H1 (cell line): ENCODE measurements around the gene ZBTB45. TPM values are rescaled to one million over a fixed set of nuclear protein-coding genes. Genes with fewer than 3 reads are reported as not detected.

Experiments used
- CTCF ChIA-PET: fragments of 300-600 bp; sonication (Branson Sonifier 250); formaldehyde crosslinking; loops from one replicate; lab custom pipeline; 2021; ENCODE audit not compliant: partially characterized antibody; lab: Charles Lee
- POLR2A ChIA-PET: fragments of 300-600 bp; sonication (Branson Sonifier 250); formaldehyde crosslinking; loops from one replicate; lab custom pipeline; 2021; ENCODE audit warnings: inconsistent platforms; ENCODE audit not compliant: partially characterized antibody; lab: Charles Lee
- DNase-seq, 2 experiments: peaks; one replicate each; pipeline versions ENCODE4 v3.0.0 to v3.0.0-alpha.2; 2010 to 2022; ENCODE audit warnings: low spot score in 2 of 2, low read depth in 1 of 2, mixed read lengths in 1 of 2
- FAIRE-seq: peaks from 2 replicates; lab custom pipeline; 2011; peaks lifted over from hg19 to GRCh38; lab: Jason Lieb, UNC
- H2AFZ ChIP-seq: 2 replicates; pipeline ENCODE4 v1.8.1; 2012; ENCODE audit warnings: low read length, inconsistent platforms
- H2AK5ac ChIP-seq: 2 replicates; pipeline ENCODE4 v1.6.1; 2013; ENCODE audit warnings: low read depth, low read length
- H2BK120ac ChIP-seq: replicated peaks from 2 replicates; pipeline ENCODE3; 2013; ENCODE audit warnings: low read depth, low read length, inconsistent platforms
- H2BK12ac ChIP-seq: 2 replicates; pipeline ENCODE4 v1.6.1; 2013; ENCODE audit warnings: low read depth, low read length
- H2BK15ac ChIP-seq: 2 replicates; pipeline ENCODE4 v1.6.1; 2013; ENCODE audit warnings: low read length
- H2BK20ac ChIP-seq: 2 replicates; pipeline ENCODE4 v1.6.1; 2013; ENCODE audit warnings: low read length
- H2BK5ac ChIP-seq: 2 replicates; pipeline ENCODE4 v1.6.1; 2013; ENCODE audit warnings: low read depth, low read length
- H3K14ac ChIP-seq: 2 replicates; pipeline ENCODE4 v1.6.1; 2013; ENCODE audit warnings: inconsistent platforms; ENCODE audit not compliant: insufficient read length
- H3K18ac ChIP-seq: 2 replicates; pipeline ENCODE4 v1.6.1; 2013; ENCODE audit warnings: low read length; ENCODE audit errors: extremely low read depth
- H3K23ac ChIP-seq: 2 replicates; pipeline ENCODE4 v1.6.1; 2013; ENCODE audit warnings: inconsistent platforms; ENCODE audit not compliant: insufficient read length
- H3K23me2 ChIP-seq: 2 replicates; pipeline ENCODE4 v1.6.1; 2013; ENCODE audit warnings: low read depth, low read length
- H3K27ac ChIP-seq: 2 replicates; pipeline ENCODE4 v1.6.1; 2011; ENCODE audit warnings: low read depth, low read length, inconsistent platforms
- H3K27me3 ChIP-seq, 4 experiments: replicated peaks in 1 of 4; 1 replicate in 1 of 4; 2 replicates in 3 of 4; pipeline versions ENCODE4 v1.6.1 to v1.8.1; 2011 to 2013; ENCODE audit warnings: low read length in 3 of 4, mild to moderate bottlenecking in 3 of 4, inconsistent platforms in 2 of 4, mixed read lengths in 2 of 4, moderate library complexity in 1 of 4; ENCODE audit not compliant: control insufficient read depth in 3 of 4, insufficient read depth in 3 of 4; ENCODE audit errors: extremely low read depth in 1 of 4
- H3K36me3 ChIP-seq, 4 experiments: 2 replicates each; pipeline versions ENCODE4 v1.6.1 to v1.8.1; 2011 to 2013; ENCODE audit warnings: mild to moderate bottlenecking in 4 of 4, low read length in 3 of 4, moderate library complexity in 2 of 4, control low read depth in 1 of 4, inconsistent platforms in 1 of 4; ENCODE audit not compliant: insufficient read depth in 4 of 4, control insufficient read depth in 2 of 4
- H3K4ac ChIP-seq: replicated peaks from 2 replicates; pipeline ENCODE3; 2013; ENCODE audit warnings: low read length, low read depth, mixed read lengths, inconsistent platforms; ENCODE audit not compliant: insufficient read length
- H3K4me1 ChIP-seq, 4 experiments: replicated peaks in 1 of 4; 1 replicate in 1 of 4; 2 replicates in 3 of 4; pipeline versions ENCODE4 v1.6.1 to v1.8.1; 2011 to 2013; ENCODE audit warnings: low read length in 3 of 4, inconsistent platforms in 2 of 4, mixed read lengths in 1 of 4; ENCODE audit not compliant: insufficient read depth in 4 of 4, control insufficient read depth in 3 of 4
- H3K4me2 ChIP-seq, 2 experiments: 2 replicates each; pipeline versions ENCODE4 v1.6.1 to v1.8.1; 2011 to 2013; ENCODE audit warnings: low read depth in 2 of 2, low read length in 2 of 2, control low read depth in 1 of 2, inconsistent platforms in 1 of 2, mild to moderate bottlenecking in 1 of 2; ENCODE audit not compliant: insufficient read depth in 1 of 2
- H3K4me3 ChIP-seq, 4 experiments: fragments of 200-600, 300-600 bp in 1 of 4; sonication (generic), shearing (Covaris generic), sonication (Bioruptor Twin) in 1 of 4; 2 replicates each; pipeline versions ENCODE4 v1.5.1 to v1.8.1; 2011 to 2016; ENCODE audit warnings: low read length in 4 of 4, low read depth in 3 of 4, control low read depth in 2 of 4, inconsistent platforms in 2 of 4, mild to moderate bottlenecking in 2 of 4, mixed read lengths in 1 of 4, moderate library complexity in 1 of 4; ENCODE audit not compliant: insufficient read depth in 2 of 4; ENCODE audit errors: extremely low read depth in 1 of 4
- H3K56ac ChIP-seq: replicated peaks from 2 replicates; pipeline ENCODE3; 2013; ENCODE audit warnings: low read depth, mild to moderate bottlenecking, mixed read lengths, low read length, inconsistent platforms; ENCODE audit not compliant: insufficient read length
- H3K79me1 ChIP-seq: 2 replicates; pipeline ENCODE4 v1.6.1; 2013; ENCODE audit warnings: low read depth, low read length, control low read depth
- H3K79me2 ChIP-seq, 2 experiments: 2 replicates each; pipeline versions ENCODE4 v1.6.1 to v1.8.1; 2012 to 2013; ENCODE audit warnings: low read length in 2 of 2, mild to moderate bottlenecking in 2 of 2, inconsistent platforms in 1 of 2; ENCODE audit not compliant: insufficient read depth in 2 of 2, control insufficient read depth in 1 of 2
- H3K9ac ChIP-seq, 4 experiments: replicated peaks in 1 of 4; 1 replicate in 1 of 4; 2 replicates in 3 of 4; pipeline versions ENCODE4 v1.6.1 to v1.8.1; 2011 to 2013; ENCODE audit warnings: low read depth in 3 of 4, low read length in 3 of 4, control low read depth in 2 of 4, mild to moderate bottlenecking in 2 of 4, moderate library complexity in 2 of 4, inconsistent platforms in 1 of 4; ENCODE audit errors: extremely low read depth in 1 of 4
- H3K9me3 ChIP-seq, 2 experiments: 2 replicates each; pipeline versions ENCODE4 v1.6.1 to v1.8.1; 2012 to 2013; ENCODE audit warnings: mild to moderate bottlenecking in 2 of 2, moderate library complexity in 2 of 2, control low read depth in 1 of 2, inconsistent platforms in 1 of 2, low read depth in 1 of 2, low read length in 1 of 2, mixed read lengths in 1 of 2; ENCODE audit not compliant: insufficient read depth in 2 of 2
- H4K20me1 ChIP-seq, 2 experiments: replicated peaks in 1 of 2; 2 replicates each; pipeline versions ENCODE3 to v1.8.1; 2011 to 2013; ENCODE audit warnings: inconsistent platforms in 2 of 2, low read length in 2 of 2, mild to moderate bottlenecking in 1 of 2; ENCODE audit not compliant: insufficient read depth in 2 of 2, control insufficient read depth in 1 of 2
- H4K5ac ChIP-seq: 2 replicates; pipeline ENCODE4 v1.6.1; 2013; ENCODE audit warnings: low read length, low read depth, mixed read lengths, inconsistent platforms; ENCODE audit not compliant: insufficient read length
- H4K8ac ChIP-seq: 2 replicates; pipeline ENCODE4 v1.8.0; 2013; ENCODE audit warnings: mild to moderate bottlenecking, moderate library complexity, low read length, inconsistent platforms; ENCODE audit not compliant: insufficient read depth; ENCODE audit errors: extremely low read depth
- H4K91ac ChIP-seq: replicated peaks from 2 replicates; pipeline ENCODE3; 2013; ENCODE audit warnings: low read length, mixed read lengths, inconsistent platforms; ENCODE audit not compliant: insufficient read length
- ASH2L ChIP-seq: fragments of 200-600, 300-600 bp; sonication (generic); IDR thresholded peaks from one replicate; pipeline ENCODE4 v1.7.1; 2017; ENCODE audit warnings: low read length
- POLR2AphosphoS5 ChIP-seq: IDR thresholded peaks from 2 replicates; pipeline ENCODE4 v1.6.1; 2011; ENCODE audit warnings: low read depth, low read length
- POU5F1 ChIP-seq: IDR thresholded peaks from 2 replicates; pipeline ENCODE4 v1.6.1; 2011; ENCODE audit warnings: low read depth, mild to moderate bottlenecking, low read length, moderate library complexity
- RBBP5 ChIP-seq: IDR thresholded peaks from 2 replicates; pipeline ENCODE4 v1.7.1; 2012; ENCODE audit warnings: low read depth, mild to moderate bottlenecking, inconsistent platforms, low read length, moderate library complexity, borderline replicate concordance
- WGBS, 2 experiments: shearing (Covaris generic) in 1 of 2; methylation state at CpG; one replicate each; pipeline versions ENCODE4 v1.1.6 to v1.1.7; 2013 to 2015; ENCODE audit warnings: low lambda C conversion rate in 2 of 2, mixed read lengths in 2 of 2, inconsistent platforms in 1 of 2, low coverage in 1 of 2, missing lambda C conversion rate in 1 of 2; ENCODE audit not compliant: insufficient replicate concordance in 2 of 2, insufficient coverage in 1 of 2, insufficient read length in 1 of 2; ENCODE audit errors: extremely low coverage in 1 of 2, missing lambda C conversion rate in 1 of 2; 5-methylcytosine and 5-hydroxymethylcytosine counted together
- polyA plus RNA-seq, 7 experiments: library from polyadenylated mRNA; depleted of rRNA in 3 of 7; stranded (reverse) in 5 of 7; unstranded in 2 of 7; fragments of >200 nt in 5 of 7; fragments of 200-250 nt in 2 of 7; gene quantifications; 1 replicate in 5 of 7; 2 replicates in 1 of 7; 4 replicates in 1 of 7; pipeline versions ENCODE4 v1.2.1 to v1.2.3, GENCODE V29; 2011 to 2013; ENCODE audit warnings: missing spikeins in 2 of 7, mixed read lengths in 2 of 7
- total RNA-seq: library from RNA; stranded (reverse); fragmentation: NEBNext Ultra II Directional; extraction: Animal tissue kit (Norgen Biotek cat#: 25700); gene quantifications from 2 replicates; pipeline ENCODE4 v1.2.1, GENCODE V29; 2021

Gene ZBTB45
- total and polyA plus RNA-seq, 2 of the 8 experiments (the other 6 are each of a cell fraction or from before 2014, with no cell fraction given), result 16.9 to 17.2 TPM

DNA sequence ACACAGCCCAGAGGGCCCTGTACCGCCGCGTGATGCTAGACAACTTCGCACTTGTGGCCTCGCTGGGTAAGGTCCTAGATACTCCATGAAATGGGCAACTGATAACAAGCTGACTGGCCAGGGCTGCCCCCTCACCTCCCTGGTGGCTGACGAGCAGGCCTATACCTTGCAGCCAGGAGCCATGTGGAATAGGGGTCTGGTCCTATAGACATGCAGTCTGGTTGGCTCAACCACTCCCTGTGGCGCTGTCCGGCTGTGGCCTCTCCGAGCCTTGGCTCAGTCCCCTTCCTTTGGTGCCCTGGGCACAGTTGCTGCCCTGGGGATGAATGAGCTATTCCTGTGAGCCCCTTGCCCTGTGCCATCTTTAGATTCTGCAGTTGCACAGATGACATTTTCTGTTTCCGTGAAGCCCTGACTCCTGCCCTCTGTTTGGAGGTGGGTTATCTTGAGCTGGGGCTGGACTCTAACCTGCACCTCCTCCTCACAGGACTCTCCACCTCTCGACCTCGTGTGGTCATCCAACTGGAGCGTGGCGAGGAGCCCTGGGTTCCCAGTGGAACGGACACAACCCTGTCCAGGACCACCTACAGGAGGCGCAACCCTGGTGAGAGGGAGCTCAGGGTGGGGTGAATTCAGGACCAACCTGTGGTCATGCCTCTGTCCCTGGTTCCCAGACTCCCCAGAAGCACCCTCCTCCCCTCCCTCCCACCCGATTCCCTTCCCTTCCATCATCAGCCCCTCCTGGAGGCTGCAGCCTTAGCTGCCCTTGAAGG, 50.2 kb downstream of the ZBTB45 start:
- no peaks in the 10 kb centered on the region for H3K9me3 ChIP-seq
- peaks cover 2 to 7% (median 4%) of the 10 kb centered on the region in 4 experiments; a peak in 5 of 8 replicates for H3K36me3 ChIP-seq
- no peak overlapping the region for H2BK120ac ChIP-seq
- no peak overlapping the region for H2BK12ac ChIP-seq
- no peaks in the 10 kb centered on the region; a peak in 1 of 7 replicates for H3K27me3 ChIP-seq
- peaks cover 8% of the 10 kb centered on the region; the same call in 1 of the 2 replicates for H3K23me2 ChIP-seq
- no peak overlapping the region for H2BK15ac ChIP-seq
- peaks cover 6 to 12% of the 10 kb centered on the region in 2 experiments for H4K20me1 ChIP-seq
- H3K4me3 ChIP-seq, result no peak overlapping the region
- no peak overlapping the region; the same call in 1 of the 2 replicates for H2BK5ac ChIP-seq
- no peak for DNase-seq
- ChIA-PET CTCF (interaction anchor here (1.2 to 1.6 kb wide), 4 partner anchors 9 to 49 kb away, joined by 3 to 4 read pairs (median 4); no protein-coding TSS in a partner anchor), POLR2A (interaction anchor here (0.8 to 1.7 kb wide), 4 partner anchors 9 to 74 kb away, joined by 3 to 7 read pairs (median 5); partner anchors contain the start of gene RNF225)
- peaks cover 6% of the 10 kb centered on the region; the same call in 1 of the 2 replicates for H3K79me1 ChIP-seq
- no peak overlapping the region for H3K14ac ChIP-seq
- H3K9ac ChIP-seq, result no peak overlapping the region; a peak in 1 of 7 replicates
- no peak overlapping the region for H2AK5ac ChIP-seq
- H2AFZ ChIP-seq, result no peak overlapping the region
- H3K18ac ChIP-seq, result no peak overlapping the region
- no peak overlapping the region for H4K91ac ChIP-seq
- no peak overlapping the region for H3K23ac ChIP-seq
- H3K4me2 ChIP-seq, result no peak overlapping the region; a peak in 1 of 4 replicates
- no peak overlapping the region for H3K56ac ChIP-seq
- no peaks in the 10 kb centered on the region for H3K79me2 ChIP-seq
- 89% methylated on average over 14 of the region's 17 CpGs; no CpG with 5 or more reads in 1 of the 2 experiments for WGBS, 2 experiments
- H3K4ac ChIP-seq, result no peak overlapping the region
- H4K5ac ChIP-seq, result no peak overlapping the region
- H4K8ac ChIP-seq, result no peak overlapping the region
- TF ChIP-seq POU5F1, result no peak
- TF ChIP-seq RBBP5, result no peak
- no peak for TF ChIP-seq POLR2AphosphoS5
- no peak for TF ChIP-seq ASH2L
- H3K4me1 ChIP-seq, result no peaks in the 10 kb centered on the region
- no peak overlapping the region for H2BK20ac ChIP-seq
- H3K27ac ChIP-seq, result no peak overlapping the region
- FAIRE-seq, result no peak
